Measurements from ENCODE around the gene SBNO1.
A peak's percentile ranks its signal among the peaks of the same experiment; 100 is the strongest.
"Not testable (repeated sequence)": the region's sequence is repeated elsewhere in the genome, so short reads cannot be mapped to it uniquely, and the experiment has no call there.

SBNO1 gene

DNA sequence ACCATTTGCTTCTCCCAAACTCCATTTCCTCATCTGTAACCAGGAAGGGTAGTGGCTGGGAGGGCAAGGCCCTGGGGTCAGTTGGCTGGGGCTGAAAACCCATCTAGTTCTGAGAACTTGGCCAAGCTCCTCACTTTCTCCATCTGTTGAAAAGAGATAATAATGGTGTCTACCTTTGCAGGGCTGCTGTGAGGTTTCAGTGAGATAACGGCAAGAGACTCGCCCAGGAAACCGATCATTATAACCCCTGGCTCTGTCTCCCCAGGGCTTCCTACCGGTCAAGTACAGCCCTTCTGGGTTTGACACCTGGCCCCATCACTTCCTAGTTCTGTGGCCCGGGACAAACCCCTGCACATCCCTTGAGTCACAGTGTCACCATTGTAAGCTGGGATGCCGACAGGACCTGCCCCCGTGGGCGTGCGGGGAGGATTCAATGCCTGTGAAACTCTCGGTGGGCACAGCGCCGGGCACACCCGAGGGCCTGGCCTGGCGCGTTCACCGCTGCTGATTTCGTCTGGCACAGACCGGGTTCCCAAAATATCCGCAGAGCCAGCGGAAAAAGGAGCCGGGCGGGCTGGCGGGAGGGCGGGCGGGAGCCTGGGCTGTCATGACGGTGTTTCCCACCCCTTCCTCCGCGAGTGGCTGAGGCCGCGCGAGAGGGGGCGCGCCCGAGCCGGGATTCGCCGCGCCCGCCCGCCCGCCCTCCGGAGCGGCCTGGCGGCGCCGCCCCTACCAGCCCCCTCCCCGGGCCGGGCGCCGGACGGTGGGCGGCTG is 23.7 kb upstream of the SBNO1 start:
- H3K36me3 ChIP-seq (replicated peaks; ENCODE audit: low read depth, low read length): peaks cover 20% of the 10 kb centered on the region
- peaks cover 19% of the 10 kb centered on the region for H3K4me1 ChIP-seq (ENCODE audit: low read length)
- H4K20me1 ChIP-seq (ENCODE audit: insufficient read depth, low read length): peaks cover 6% of the 10 kb centered on the region; the same call in 1 of the 2 replicates
- no peaks in the 10 kb centered on the region for H3K9me3 ChIP-seq (ENCODE audit: insufficient read depth, low read length)
- H3K4me2 ChIP-seq (ENCODE audit: low read length): peak overlapping the region; percentile 80
- peak overlapping the region; percentile 92 for H3K4me3 ChIP-seq (ENCODE audit: low read length)
- TF ChIP-seq EZH2phosphoT487 (IDR thresholded peaks at IDR 0.05; ENCODE audit: low read depth) (no peak), CTCF (IDR thresholded peaks at IDR 0.05; ENCODE audit: low read depth, low read length) (no peak)
- H3K27ac ChIP-seq (ENCODE audit: low read length): peak overlapping the region; percentile 63
- H3K79me2 ChIP-seq (ENCODE audit: low read length): peaks cover 38% of the 10 kb centered on the region
- H3K9ac ChIP-seq (ENCODE audit: low read length): peak overlapping the region; percentile 71
- peak overlapping the region; percentile 86; the same call in 1 of the 2 replicates for H2AFZ ChIP-seq (ENCODE audit: low read depth, low read length)
- H3K27me3 ChIP-seq (ENCODE audit: low read depth, low read length): no peaks in the 10 kb centered on the region

DNA sequence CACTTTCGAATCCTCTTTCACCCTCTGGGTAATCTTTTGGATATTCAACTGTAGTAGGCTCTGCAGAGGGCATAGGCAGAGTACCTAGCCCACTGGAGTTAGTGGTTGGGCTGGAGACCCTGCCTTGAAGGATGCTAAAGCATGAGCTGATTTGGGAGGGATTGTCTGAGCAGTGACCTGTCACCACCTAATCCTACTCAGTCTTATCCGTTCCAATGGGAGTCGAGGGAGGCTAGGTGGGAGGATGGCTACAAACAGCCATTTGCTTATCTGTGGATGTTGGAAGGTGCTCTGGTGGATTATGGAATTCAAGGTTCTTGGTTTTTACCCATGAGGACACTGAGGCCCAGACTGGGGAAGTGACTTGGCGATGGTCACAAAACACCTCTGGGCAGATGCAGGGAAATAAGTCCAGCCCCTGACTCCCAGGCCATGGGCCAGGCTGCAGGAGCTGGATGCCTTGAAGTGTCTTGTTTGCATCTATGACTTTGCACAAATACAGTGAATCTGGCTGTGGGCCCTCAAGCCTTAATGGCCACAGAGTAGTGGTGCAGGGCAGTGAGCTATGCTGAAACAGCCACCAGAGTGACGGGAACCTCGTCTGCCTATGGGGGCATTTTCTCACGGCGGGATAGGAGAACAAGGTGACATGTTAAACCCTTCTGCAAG is 23.0 kb upstream of the SBNO1 start:
- H3K9ac ChIP-seq (ENCODE audit: low read length): peak overlapping the region; percentile 71
- H3K4me1 ChIP-seq (ENCODE audit: low read length): peaks cover 19% of the 10 kb centered on the region
- TF ChIP-seq CTCF (IDR thresholded peaks at IDR 0.05; ENCODE audit: low read depth, low read length) (no peak), EZH2phosphoT487 (IDR thresholded peaks at IDR 0.05; ENCODE audit: low read depth) (no peak)
- peaks cover 19% of the 10 kb centered on the region for H3K36me3 ChIP-seq (replicated peaks; ENCODE audit: low read depth, low read length)
- H3K4me3 ChIP-seq (ENCODE audit: low read length): peak overlapping the region; percentile 92
- H3K4me2 ChIP-seq (ENCODE audit: low read length): peak overlapping the region; percentile 80
- H3K27ac ChIP-seq (ENCODE audit: low read length): peak overlapping the region; percentile 63
- no peaks in the 10 kb centered on the region for H3K27me3 ChIP-seq (ENCODE audit: low read depth, low read length)
- peaks cover 38% of the 10 kb centered on the region for H3K79me2 ChIP-seq (ENCODE audit: low read length)
- no peak overlapping the region; the same call in 1 of the 2 replicates for H2AFZ ChIP-seq (ENCODE audit: low read depth, low read length)
- no peaks in the 10 kb centered on the region for H3K9me3 ChIP-seq (ENCODE audit: insufficient read depth, low read length)
- H4K20me1 ChIP-seq (ENCODE audit: insufficient read depth, low read length): peaks cover 6% of the 10 kb centered on the region; the same call in 1 of the 2 replicates

DNA sequence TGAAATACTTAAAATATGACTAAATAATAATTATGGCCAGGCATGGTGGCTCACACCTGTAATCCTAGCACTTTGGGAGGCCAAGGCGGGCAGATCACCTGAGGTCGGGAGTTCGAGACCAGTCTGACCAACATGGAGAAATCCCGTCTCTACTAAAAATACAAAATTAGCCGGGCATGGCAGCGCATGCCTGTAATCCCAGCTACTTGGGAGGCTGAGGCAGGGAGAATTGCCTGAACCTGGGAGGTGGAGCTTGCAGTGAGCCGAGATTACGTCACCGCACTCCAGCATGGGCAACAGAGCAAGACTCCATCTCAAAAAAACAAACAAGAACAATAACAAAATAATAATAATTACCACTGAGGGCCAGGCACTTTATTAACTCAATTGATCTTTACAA is 20.9 kb upstream of the SBNO1 start:
- H3K27me3 ChIP-seq (ENCODE audit: low read depth, low read length); H2AFZ ChIP-seq (ENCODE audit: low read depth, low read length); H3K4me2 ChIP-seq (ENCODE audit: low read length); H3K4me3 ChIP-seq (ENCODE audit: low read length); H3K27ac ChIP-seq (ENCODE audit: low read length); H4K20me1 ChIP-seq (ENCODE audit: insufficient read depth, low read length); H3K9me3 ChIP-seq (ENCODE audit: insufficient read depth, low read length); H3K9ac ChIP-seq (ENCODE audit: low read length); H3K36me3 ChIP-seq (replicated peaks; ENCODE audit: low read depth, low read length): not testable (repeated sequence)
- Histone ChIP-seq H3K4me1 (ENCODE audit: low read length) (peaks cover 28% of the 10 kb centered on the region), H3K79me2 (ENCODE audit: low read length) (peaks cover 33% of the 10 kb centered on the region)

- Histone ChIP-seq H3K27ac (ENCODE audit: low read length) (no peak overlapping the region), H3K9ac (ENCODE audit: low read length) (peak overlapping the region; percentile 74), H3K27me3 (ENCODE audit: low read depth, low read length) (no peaks in the 10 kb centered on the region), H3K4me3 (ENCODE audit: low read length) (peak overlapping the region; percentile 79), H3K4me1 (ENCODE audit: low read length) (peaks cover 24% of the 10 kb centered on the region), H3K9me3 (ENCODE audit: insufficient read depth, low read length) (no peaks in the 10 kb centered on the region), H3K36me3 (replicated peaks; ENCODE audit: low read depth, low read length) (no peaks in the 10 kb centered on the region), H3K4me2 (ENCODE audit: low read length) (peak overlapping the region; percentile 66), H3K79me2 (ENCODE audit: low read length) (peaks cover 27% of the 10 kb centered on the region), H2AFZ (ENCODE audit: low read depth, low read length) (no peak overlapping the region), H4K20me1 (ENCODE audit: insufficient read depth, low read length) (peaks cover 2% of the 10 kb centered on the region; the same call in 1 of the 2 replicates)
- TF ChIP-seq CTCF (IDR thresholded peaks at IDR 0.05; ENCODE audit: low read depth, low read length) (no peak), EZH2phosphoT487 (IDR thresholded peaks at IDR 0.05; ENCODE audit: low read depth) (no peak)
These were observed 20.3 kb upstream of the SBNO1 start for GRCh38 chr12:123384994-123385376.
